GM19238 (cell line): ENCODE measurements around the gene KLF15.
"Not testable (repeated sequence)": the region's sequence is repeated elsewhere in the genome, so short reads cannot be mapped to it uniquely, and the experiment has no call there.

Source experiments
- DNase-seq: peaks from one replicate; pipeline ENCODE4 v3.0.0; 2011; ENCODE audit warnings: low spot score; ENCODE audit not compliant: insufficient read length

KLF15 gene

GRCh38 chr3:126347543-126348161 is 9.6 kb downstream of the KLF15 start:
- DNase-seq: no peak

- no peak for DNase-seq
These were observed 10.7 kb downstream of the KLF15 start for GRCh38 chr3:126346466-126346865.

GRCh38 chr3:126345641-126346460 is 11.4 kb downstream of the KLF15 start:
- DNase-seq: no peak

- no peak for DNase-seq
These were observed 12.0 kb downstream of the KLF15 start for GRCh38 chr3:126345231-126345630.

GRCh38 chr3:126344380-126345041 is 12.7 kb downstream of the KLF15 start:
- no peak for DNase-seq

GRCh38 chr3:126343649-126344035 is 13.6 kb downstream of the KLF15 start:
- DNase-seq: no peak

- no peak for DNase-seq
These were observed 14.1 kb downstream of the KLF15 start for GRCh38 chr3:126342991-126343648.

GRCh38 chr3:126342211-126342610 is 15.0 kb downstream of the KLF15 start:
- DNase-seq: no peak

- DNase-seq: no peak
These were observed 15.5 kb downstream of the KLF15 start for GRCh38 chr3:126341755-126342150.

GRCh38 chr3:126340943-126341754 is 16.1 kb downstream of the KLF15 start:
- no peak for DNase-seq

GRCh38 chr3:126340596-126340942 is 16.6 kb downstream of the KLF15 start:
- no peak for DNase-seq

GRCh38 chr3:126340081-126340511 is 17.1 kb downstream of the KLF15 start:
- DNase-seq: no peak

- no peak for DNase-seq
These were observed 17.7 kb downstream of the KLF15 start for GRCh38 chr3:126339466-126339865.

GRCh38 chr3:126338790-126339288 is 18.4 kb downstream of the KLF15 start:
- no peak for DNase-seq

- DNase-seq: no peak
These were observed 19.1 kb downstream of the KLF15 start for GRCh38 chr3:126337980-126338651.

- not testable (repeated sequence) for DNase-seq
These were observed 25.3 kb downstream of the KLF15 start for GRCh38 chr3:126331812-126332336.

- DNase-seq: no peak
These were observed 27.1 kb downstream of the KLF15 start for GRCh38 chr3:126329927-126330725.

GRCh38 chr3:126326629-126327028 is 30.6 kb downstream of the KLF15 start:
- no peak for DNase-seq
